Keratinocyte (primary cell): ENCODE data around the gene CAMK2D. TPM values are rescaled to one million over a fixed set of nuclear protein-coding genes. Genes with fewer than 3 reads are reported as not detected.

ENCODE experiments used
- DNase-seq: peaks from one replicate; pipeline ENCODE4 v3.0.0-alpha.2; 2011; ENCODE audit warnings: low read depth, missing footprints, low spot score
- FAIRE-seq: peaks from 2 replicates; lab custom pipeline; 2011; peaks lifted over from hg19 to GRCh38; lab: Jason Lieb, UNC
- H2AFZ ChIP-seq: 2 replicates; pipeline ENCODE4 v1.6.0; 2012; ENCODE audit warnings: low read length, control low read depth, inconsistent platforms; ENCODE audit not compliant: control insufficient read depth
- H3K27ac ChIP-seq: 2 replicates; pipeline ENCODE4 v1.5.1; 2011; ENCODE audit warnings: low read length; ENCODE audit not compliant: control insufficient read depth, insufficient read depth
- H3K27me3 ChIP-seq: 3 replicates; pipeline ENCODE4 v1.6.0; 2011; ENCODE audit warnings: low read length; ENCODE audit not compliant: control insufficient read depth, insufficient read depth; ENCODE audit errors: extremely low read depth
- H3K36me3 ChIP-seq, 2 experiments: 2 replicates in 1 of 2; 3 replicates in 1 of 2; pipeline ENCODE4 v1.5.1; 2011; ENCODE audit warnings: low read length in 2 of 2, mild to moderate bottlenecking in 1 of 2; ENCODE audit not compliant: control insufficient read depth in 2 of 2, insufficient read depth in 2 of 2; ENCODE audit errors: extremely low read depth in 1 of 2
- H3K4me1 ChIP-seq: 3 replicates; pipeline ENCODE4 v1.5.1; 2011; ENCODE audit warnings: low read length; ENCODE audit not compliant: control insufficient read depth, insufficient read depth; ENCODE audit errors: extremely low read depth
- H3K4me2 ChIP-seq: 3 replicates; pipeline ENCODE4 v1.6.0; 2011; ENCODE audit warnings: low read depth, low read length; ENCODE audit not compliant: control insufficient read depth, insufficient read depth; ENCODE audit errors: extremely low read depth
- H3K4me3 ChIP-seq, 3 experiments: fragments of 200-600 bp in 1 of 3; sonication (generic) in 1 of 3; 2 replicates in 2 of 3; 3 replicates in 1 of 3; pipeline ENCODE4 v1.5.1; 2011 to 2016; ENCODE audit warnings: low read length in 3 of 3, mild to moderate bottlenecking in 3 of 3, control low read depth in 2 of 3, inconsistent platforms in 1 of 3, low read depth in 1 of 3, mixed read lengths in 1 of 3, mixed run types in 1 of 3, moderate library complexity in 1 of 3; ENCODE audit not compliant: control insufficient read depth in 2 of 3, insufficient read depth in 2 of 3; ENCODE audit errors: extremely low read depth in 1 of 3
- H3K79me2 ChIP-seq: 2 replicates; pipeline ENCODE4 v1.6.0; 2012; ENCODE audit warnings: low read length; ENCODE audit not compliant: control insufficient read depth, insufficient read depth
- H3K9ac ChIP-seq: 3 replicates; pipeline ENCODE4 v1.6.0; 2011; ENCODE audit warnings: low read length; ENCODE audit not compliant: control insufficient read depth, insufficient read depth; ENCODE audit errors: extremely low read depth
- H3K9me1 ChIP-seq: 3 replicates; pipeline ENCODE4 v1.6.0; 2011; ENCODE audit warnings: low read length; ENCODE audit not compliant: control insufficient read depth, insufficient read depth; ENCODE audit errors: extremely low read depth
- H3K9me3 ChIP-seq: 2 replicates; pipeline ENCODE4 v1.5.1; 2012; ENCODE audit warnings: low read depth, low read length; ENCODE audit not compliant: control insufficient read depth
- H4K20me1 ChIP-seq: 3 replicates; pipeline ENCODE4 v1.6.0; 2011; ENCODE audit warnings: low read length; ENCODE audit not compliant: control insufficient read depth, insufficient read depth; ENCODE audit errors: extremely low read depth
- EZH2 ChIP-seq: IDR thresholded peaks from one replicate; pipeline ENCODE4 v1.6.1; 2012; ENCODE audit warnings: inconsistent platforms, mild to moderate bottlenecking, low read length, moderate library complexity
- dilution Hi-C: fragments of 300-500 bp; cut with MboI; formaldehyde crosslinking; loops from one replicate; pipeline ENCODE4 v1.7.0; 2020; ENCODE audit warnings: low sequenced_read_pairs; ENCODE audit not compliant: extremely low pct_ligation_motif_present
- polyA plus RNA-seq, 5 experiments: library from polyadenylated mRNA; depleted of rRNA in 3 of 5; stranded (reverse) in 3 of 5; stranded (forward) in 1 of 5; unstranded in 1 of 5; fragments of >200 nt; gene quantifications; 1 replicate in 1 of 5; 2 replicates in 3 of 5; 3 replicates in 1 of 5; pipeline versions ENCODE4 v1.2.1 to v1.2.3, GENCODE V29; 2011 to 2012; ENCODE audit warnings: missing spikeins in 2 of 5, low read depth in 1 of 5, low replicate concordance in 1 of 5
- TF ChIP-seq, protein P1 (sequence below), 3 experiments: IDR thresholded peaks in 1 of 3; conservative IDR thresholded peaks in 1 of 3; optimal IDR thresholded peaks in 1 of 3; 2 replicates in 2 of 3; 3 replicates in 1 of 3; pipeline versions ENCODE3 to v1.5.1; 2011; ENCODE audit warnings: low read length in 3 of 3, mild to moderate bottlenecking in 3 of 3, moderate library complexity in 2 of 3, control low read depth in 1 of 3, inconsistent platforms in 1 of 3; ENCODE audit not compliant: insufficient read depth in 2 of 3; ENCODE audit errors: extremely low read depth in 1 of 3

The CAMK2D gene
- polyA plus RNA-seq, 1 donor (not counting 4 experiments of a cell fraction or from before 2014, with no cell fraction given): 18.8 TPM

DNA sequence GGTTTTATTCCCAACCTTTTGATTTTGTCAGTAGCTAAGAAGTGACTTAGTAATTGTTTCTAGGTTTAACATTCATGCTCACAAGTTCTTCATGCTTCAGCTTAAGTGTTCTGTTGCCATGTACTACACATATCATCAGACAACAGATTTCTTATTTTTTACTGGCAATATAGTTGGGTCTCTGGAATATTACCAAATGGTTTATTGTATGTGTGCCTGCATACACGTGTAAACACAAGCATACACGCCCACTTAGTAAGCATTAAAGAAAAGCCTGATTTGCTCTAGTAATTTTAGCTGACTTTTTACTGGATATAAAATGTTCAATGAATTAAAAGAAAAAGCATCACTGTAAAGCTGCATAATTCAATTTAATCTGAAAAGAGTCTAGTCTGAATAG is 199.8 kb downstream of the CAMK2D start:
- no peak overlapping the region for H2AFZ ChIP-seq

DNA sequence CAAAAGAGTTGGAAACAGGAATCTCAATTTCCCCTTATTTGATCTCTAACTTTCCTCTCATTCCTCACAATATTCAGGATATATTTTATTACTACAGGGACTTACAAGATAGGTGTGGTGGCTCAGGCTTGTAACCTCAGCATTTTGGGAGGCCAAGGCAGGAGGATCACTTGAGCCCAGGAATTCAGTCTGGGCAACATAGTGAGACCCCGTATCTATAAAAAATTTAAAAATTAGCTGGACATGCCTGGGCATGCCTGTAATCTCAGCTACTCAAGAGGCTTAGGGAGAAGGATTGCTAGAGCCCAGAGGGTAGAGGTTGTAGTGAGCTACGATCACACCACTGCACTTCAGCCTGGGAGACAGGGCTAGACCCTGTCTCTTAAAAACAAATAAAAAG is 200.4 kb downstream of the CAMK2D start:
- Histone ChIP-seq H3K79me2 (no peaks in the 10 kb centered on the region), H2AFZ (no peak overlapping the region), H3K27me3 (no peaks in the 10 kb centered on the region), H3K4me3 (no peak overlapping the region), H3K9ac (no peak overlapping the region), H3K4me2 (no peak overlapping the region), H3K36me3 (no peaks in the 10 kb centered on the region), H3K9me3 (no peaks in the 10 kb centered on the region), H3K9me1 (no peaks in the 10 kb centered on the region), H4K20me1 (no peaks in the 10 kb centered on the region), H3K4me1 (peaks cover 15% of the 10 kb centered on the region), H3K27ac (no peak overlapping the region)
- no peak for DNase-seq
- no peak for FAIRE-seq
- TF ChIP-seq EZH2: no peak
- TF ChIP-seq, protein P1, sequence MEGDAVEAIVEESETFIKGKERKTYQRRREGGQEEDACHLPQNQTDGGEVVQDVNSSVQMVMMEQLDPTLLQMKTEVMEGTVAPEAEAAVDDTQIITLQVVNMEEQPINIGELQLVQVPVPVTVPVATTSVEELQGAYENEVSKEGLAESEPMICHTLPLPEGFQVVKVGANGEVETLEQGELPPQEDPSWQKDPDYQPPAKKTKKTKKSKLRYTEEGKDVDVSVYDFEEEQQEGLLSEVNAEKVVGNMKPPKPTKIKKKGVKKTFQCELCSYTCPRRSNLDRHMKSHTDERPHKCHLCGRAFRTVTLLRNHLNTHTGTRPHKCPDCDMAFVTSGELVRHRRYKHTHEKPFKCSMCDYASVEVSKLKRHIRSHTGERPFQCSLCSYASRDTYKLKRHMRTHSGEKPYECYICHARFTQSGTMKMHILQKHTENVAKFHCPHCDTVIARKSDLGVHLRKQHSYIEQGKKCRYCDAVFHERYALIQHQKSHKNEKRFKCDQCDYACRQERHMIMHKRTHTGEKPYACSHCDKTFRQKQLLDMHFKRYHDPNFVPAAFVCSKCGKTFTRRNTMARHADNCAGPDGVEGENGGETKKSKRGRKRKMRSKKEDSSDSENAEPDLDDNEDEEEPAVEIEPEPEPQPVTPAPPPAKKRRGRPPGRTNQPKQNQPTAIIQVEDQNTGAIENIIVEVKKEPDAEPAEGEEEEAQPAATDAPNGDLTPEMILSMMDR (optimal IDR thresholded peaks at IDR 0.05 in 1 of 3, IDR thresholded peaks at IDR 0.05 in 1 of 3, conservative IDR thresholded peaks at IDR 0.05 in 1 of 3; ENCODE audit: extremely low read depth in 1 of 3, insufficient read depth in 2 of 3, low read length in 3 of 3): no peak
- dilution Hi-C loops: no loop called here

More for the DNA sequence above, 199.8 kb downstream of the CAMK2D start:
- H3K9me1 ChIP-seq: no peaks in the 10 kb centered on the region
- FAIRE-seq (no peak), DNase-seq (no peak)
- no peak overlapping the region for H3K9ac ChIP-seq
- no peaks in the 10 kb centered on the region for H4K20me1 ChIP-seq
- no peak overlapping the region for H3K27ac ChIP-seq
- H3K4me3 ChIP-seq: no peak overlapping the region
- dilution Hi-C loops: no loop called here
- no peak overlapping the region for H3K4me2 ChIP-seq
- no peaks in the 10 kb centered on the region for H3K36me3 ChIP-seq
- TF ChIP-seq, protein P1 (optimal IDR thresholded peaks at IDR 0.05 in 1 of 3, IDR thresholded peaks at IDR 0.05 in 1 of 3, conservative IDR thresholded peaks at IDR 0.05 in 1 of 3; ENCODE audit: extremely low read depth in 1 of 3, insufficient read depth in 2 of 3, low read length in 3 of 3): no peak
- TF ChIP-seq EZH2: no peak
- H3K4me1 ChIP-seq: peaks cover 15% of the 10 kb centered on the region
- H3K27me3 ChIP-seq: no peaks in the 10 kb centered on the region
- H3K9me3 ChIP-seq: no peaks in the 10 kb centered on the region
- H3K79me2 ChIP-seq: no peaks in the 10 kb centered on the region
